Chondrocyte (in vitro differentiated cells): Measurements from ENCODE around the gene PTPRK. TPM values are rescaled to one million over a fixed set of nuclear protein-coding genes. Genes with fewer than 3 reads are reported as not detected.

Experiments
- DNase-seq: peaks from one replicate; pipeline ENCODE4 v3.0.0; 2021; ENCODE audit warnings: mixed read lengths, low spot score
- H3K27ac Mint-ChIP-seq: one replicate; pipeline ENCODE4 v1.8.0; 2021; ENCODE audit warnings: mild to moderate bottlenecking, moderate library complexity, mixed read lengths; ENCODE audit not compliant: unreplicated experiment
- H3K27me3 Mint-ChIP-seq: 2 replicates; pipeline ENCODE4 v1.8.0; 2021; ENCODE audit warnings: low read depth, mixed read lengths
- H3K36me3 Mint-ChIP-seq: 2 replicates; pipeline ENCODE4 v1.8.0; 2021; ENCODE audit warnings: low read depth, mixed read lengths
- H3K4me1 Mint-ChIP-seq: 2 replicates; pipeline ENCODE4 v1.8.0; 2021; ENCODE audit warnings: low read depth, mild to moderate bottlenecking, mixed read lengths
- H3K4me3 Mint-ChIP-seq: one replicate; pipeline ENCODE4 v1.8.0; 2021; ENCODE audit warnings: mild to moderate bottlenecking, moderate library complexity, mixed read lengths; ENCODE audit not compliant: unreplicated experiment
- H3K9me3 Mint-ChIP-seq: 2 replicates; pipeline ENCODE4 v1.8.0; 2021; ENCODE audit warnings: low read depth, mixed read lengths
- CTCF ChIP-seq: fragments of 200-600 bp; sonication (generic); IDR thresholded peaks from 2 replicates; pipeline ENCODE4 v1.5.0; 2021; ENCODE audit warnings: antibody characterized with exemption, mild to moderate bottlenecking, moderate library complexity
- total RNA-seq: library from RNA; stranded (reverse); gene quantifications from 3 replicates; pipeline ENCODE4 v1.2.1, GENCODE V29; 2021

Gene PTPRK
- total RNA-seq, 1 donor from 2014 or later, result 63.3 TPM

- H3K9me3 Mint-ChIP-seq, result no peaks in the 10 kb centered on the region
- H3K36me3 Mint-ChIP-seq, result no peaks in the 10 kb centered on the region
- H3K4me1 Mint-ChIP-seq, result peaks cover 26% of the 10 kb centered on the region
- no peaks in the 10 kb centered on the region for H3K27me3 Mint-ChIP-seq
- H3K27ac Mint-ChIP-seq, result no peak overlapping the region
- no peak for TF ChIP-seq CTCF
- no peak overlapping the region for H3K4me3 Mint-ChIP-seq
- no peak for DNase-seq
Measured at GRCh38 chr6:128471907-128472306, 48.5 kb downstream of the PTPRK start.

DNA sequence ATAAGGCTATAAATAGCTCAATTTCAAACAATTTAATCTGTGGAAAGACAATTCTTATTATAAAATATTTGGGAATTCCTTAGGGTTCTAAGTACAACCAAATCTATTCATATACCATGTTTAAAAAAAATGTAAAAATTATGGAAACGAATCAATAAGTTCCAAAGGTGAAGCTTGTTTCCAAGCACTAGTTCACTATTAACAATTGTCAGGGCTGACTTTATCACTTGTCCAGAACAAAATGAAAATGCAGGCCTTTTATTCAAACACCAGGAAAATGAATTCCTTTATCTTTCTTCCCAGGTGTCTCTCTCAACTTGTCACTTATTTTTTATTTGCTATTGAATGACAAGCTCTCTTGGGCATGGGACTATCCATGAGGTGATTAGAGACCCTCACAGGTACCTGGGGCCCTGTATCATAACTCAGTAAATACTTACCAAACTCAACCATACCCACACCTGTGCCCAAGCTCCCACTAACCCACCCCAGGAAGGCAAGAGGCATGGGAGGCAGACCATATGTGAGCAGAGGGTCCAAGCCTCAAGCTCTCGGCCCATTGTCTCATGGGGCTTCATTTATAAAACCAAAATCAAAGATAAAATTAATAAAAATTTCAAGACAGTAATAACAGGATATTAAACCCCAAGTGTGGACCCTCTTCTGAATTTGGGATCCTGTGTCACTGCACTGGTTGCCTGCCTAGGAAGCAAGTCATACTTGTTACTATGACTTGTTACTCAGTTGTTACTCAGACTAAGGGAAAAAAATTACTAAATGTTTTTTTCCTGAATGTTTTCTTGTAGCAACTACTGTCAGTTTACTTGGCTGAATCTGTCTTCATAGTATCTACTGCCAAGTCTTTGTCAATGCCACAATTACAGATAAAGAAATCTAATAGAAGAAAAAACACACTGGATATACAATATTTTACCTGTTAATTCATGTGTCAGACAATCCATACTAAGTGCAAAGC, 54.7 kb downstream of the PTPRK start:
- TF ChIP-seq CTCF, result no peak
- no peak overlapping the region for H3K4me3 Mint-ChIP-seq
- H3K27me3 Mint-ChIP-seq, result no peaks in the 10 kb centered on the region
- H3K27ac Mint-ChIP-seq, result no peak overlapping the region
- DNase-seq, result no peak
- H3K4me1 Mint-ChIP-seq, result peaks cover 12% of the 10 kb centered on the region
- H3K9me3 Mint-ChIP-seq, result no peaks in the 10 kb centered on the region
- H3K36me3 Mint-ChIP-seq, result no peaks in the 10 kb centered on the region

DNA sequence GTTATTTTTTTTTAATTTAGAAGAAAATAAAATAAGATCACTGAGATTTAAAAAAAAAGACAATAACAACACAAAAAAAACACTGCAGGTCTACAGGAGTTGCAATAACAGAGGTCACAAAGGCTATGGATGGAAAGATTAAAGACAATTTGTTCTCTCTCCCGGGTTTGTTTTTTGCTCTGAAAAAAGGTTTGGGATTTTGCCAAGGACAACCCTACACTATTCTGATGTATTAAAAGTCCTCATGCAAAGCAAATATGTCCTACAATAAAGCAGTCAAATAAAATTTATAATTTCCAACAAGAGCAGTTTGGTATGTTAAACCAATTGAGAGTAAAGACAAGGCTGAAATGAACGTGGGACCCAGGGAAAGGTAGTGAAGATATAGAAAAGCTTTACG, 55.6 kb downstream of the PTPRK start:
- peaks cover 12% of the 10 kb centered on the region for H3K4me1 Mint-ChIP-seq
- TF ChIP-seq CTCF, result no peak

DNA sequence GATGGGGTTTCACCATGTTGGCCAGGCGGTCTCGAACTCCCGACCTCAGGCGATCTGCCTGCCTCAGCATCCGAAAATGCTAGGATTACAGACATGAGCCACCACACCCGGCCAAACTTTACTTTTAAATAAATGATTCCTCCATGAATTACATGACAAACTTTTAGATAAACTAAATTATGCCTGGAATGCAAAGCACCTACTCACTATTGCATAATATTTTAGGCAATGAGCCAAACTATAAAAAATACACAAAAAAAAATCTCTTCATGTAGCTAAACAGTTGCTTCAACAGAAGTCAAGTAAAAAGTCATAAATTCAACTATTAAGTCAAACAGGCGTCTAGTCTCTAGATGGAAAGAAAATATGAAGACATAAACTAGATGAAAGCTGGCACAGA, 56.5 kb downstream of the PTPRK start:
- no peaks in the 10 kb centered on the region for H3K9me3 Mint-ChIP-seq
- H3K27me3 Mint-ChIP-seq, result no peaks in the 10 kb centered on the region
- no peaks in the 10 kb centered on the region for H3K36me3 Mint-ChIP-seq
- H3K4me3 Mint-ChIP-seq, result no peak overlapping the region
- H3K4me1 Mint-ChIP-seq, result peaks cover 12% of the 10 kb centered on the region
- no peak for DNase-seq
- H3K27ac Mint-ChIP-seq, result peak overlapping the region; percentile 27
- no peak for TF ChIP-seq CTCF

More for the DNA sequence above, 55.6 kb downstream of the PTPRK start:
- DNase-seq, result no peak
- no peaks in the 10 kb centered on the region for H3K36me3 Mint-ChIP-seq
- H3K27me3 Mint-ChIP-seq, result no peaks in the 10 kb centered on the region
- no peak overlapping the region for H3K27ac Mint-ChIP-seq
- no peaks in the 10 kb centered on the region for H3K9me3 Mint-ChIP-seq
- no peak overlapping the region for H3K4me3 Mint-ChIP-seq

- no peaks in the 10 kb centered on the region for H3K36me3 Mint-ChIP-seq
- no peak for DNase-seq
- no peaks in the 10 kb centered on the region for H3K27me3 Mint-ChIP-seq
- H3K27ac Mint-ChIP-seq, result no peak overlapping the region
- H3K9me3 Mint-ChIP-seq, result no peaks in the 10 kb centered on the region
- peaks cover 21% of the 10 kb centered on the region for H3K4me1 Mint-ChIP-seq
- no peak for TF ChIP-seq CTCF
- no peak overlapping the region for H3K4me3 Mint-ChIP-seq
Measured at GRCh38 chr6:128461501-128461900, 58.9 kb downstream of the PTPRK start.
